Loucy (cell line): ENCODE measurements around the gene TENM4.

Experiments used
- H2AFZ ChIP-seq: fragments of 200-600 bp; sonication (generic); 2 replicates; pipeline ENCODE4 v1.6.0; 2016; ENCODE audit warnings: antibody characterized with exemption, mild to moderate bottlenecking, low read length, moderate library complexity
- H3F3A ChIP-seq: fragments of 200-600 bp; 2 replicates; pipeline ENCODE4 v1.6.0; 2016; ENCODE audit warnings: antibody characterized with exemption, low read depth, mild to moderate bottlenecking
- H3K27me3 ChIP-seq: fragments of 200-600 bp; sonication (generic); 2 replicates; pipeline ENCODE4 v1.6.1; 2014; ENCODE audit warnings: low read length, mild to moderate bottlenecking; ENCODE audit not compliant: insufficient read depth, poor library complexity, severe bottlenecking
- H3K36me3 ChIP-seq: fragments of 200-600 bp; sonication (generic); 2 replicates; pipeline ENCODE4 v1.6.1; 2016; ENCODE audit warnings: low read length; ENCODE audit not compliant: insufficient read depth
- H3K4me1 ChIP-seq: fragments of 200-600 bp; sonication (generic); 2 replicates; pipeline ENCODE4 v1.5.1; 2014; ENCODE audit warnings: low read length, mild to moderate bottlenecking; ENCODE audit not compliant: insufficient read depth, poor library complexity, severe bottlenecking
- H3K4me2 ChIP-seq: fragments of 200-600 bp; sonication (generic); 2 replicates; pipeline ENCODE4 v1.6.0; 2014; ENCODE audit warnings: antibody characterized with exemption, low read length, low read depth, mild to moderate bottlenecking; ENCODE audit not compliant: poor library complexity, severe bottlenecking
- H3K4me3 ChIP-seq: fragments of 200-600 bp; sonication (generic); 2 replicates; pipeline ENCODE4 v1.5.1; 2014; ENCODE audit warnings: low read length, mild to moderate bottlenecking, mixed read lengths; ENCODE audit not compliant: poor library complexity, severe bottlenecking
- H3K79me2 ChIP-seq: fragments of 200-600 bp; sonication (generic); 2 replicates; pipeline ENCODE4 v1.6.1; 2014; ENCODE audit warnings: low read length; ENCODE audit not compliant: insufficient read depth
- H3K9ac ChIP-seq: fragments of 200-600 bp; sonication (generic); 2 replicates; pipeline ENCODE4 v1.6.0; 2014; ENCODE audit warnings: mild to moderate bottlenecking, low read depth, low read length, moderate library complexity; ENCODE audit not compliant: poor library complexity, severe bottlenecking
- H3K9me2 ChIP-seq: fragments of 200-600 bp; sonication (generic); replicated peaks from 2 replicates; pipeline ENCODE4 v1.6.1; 2016; ENCODE audit warnings: low read depth, low read length, mixed read lengths
- H3K9me3 ChIP-seq: fragments of 200-600 bp; sonication (generic); 2 replicates; pipeline ENCODE4 v1.6.1; 2014; ENCODE audit warnings: mild to moderate bottlenecking, antibody characterized with exemption, low read length, low read depth; ENCODE audit not compliant: insufficient read depth
- H4K20me1 ChIP-seq: fragments of 200-600 bp; sonication (generic); 2 replicates; pipeline ENCODE4 v1.6.0; 2014; ENCODE audit warnings: antibody characterized with exemption, low read length, mild to moderate bottlenecking; ENCODE audit not compliant: insufficient read depth, poor library complexity, severe bottlenecking
- EZH2phosphoT487 ChIP-seq: fragments of 200-600 bp; IDR thresholded peaks from 2 replicates; pipeline ENCODE4 v1.6.1; 2018; ENCODE audit warnings: antibody characterized with exemption, mild to moderate bottlenecking, moderate library complexity, borderline replicate concordance
- TF ChIP-seq, protein P1 (sequence below): fragments of 200-600 bp; sonication (generic); conservative IDR thresholded peaks from 2 replicates; pipeline ENCODE4 v1.5.1; 2014; ENCODE audit warnings: mild to moderate bottlenecking, antibody characterized with exemption, low read length

TENM4 gene

DNA sequence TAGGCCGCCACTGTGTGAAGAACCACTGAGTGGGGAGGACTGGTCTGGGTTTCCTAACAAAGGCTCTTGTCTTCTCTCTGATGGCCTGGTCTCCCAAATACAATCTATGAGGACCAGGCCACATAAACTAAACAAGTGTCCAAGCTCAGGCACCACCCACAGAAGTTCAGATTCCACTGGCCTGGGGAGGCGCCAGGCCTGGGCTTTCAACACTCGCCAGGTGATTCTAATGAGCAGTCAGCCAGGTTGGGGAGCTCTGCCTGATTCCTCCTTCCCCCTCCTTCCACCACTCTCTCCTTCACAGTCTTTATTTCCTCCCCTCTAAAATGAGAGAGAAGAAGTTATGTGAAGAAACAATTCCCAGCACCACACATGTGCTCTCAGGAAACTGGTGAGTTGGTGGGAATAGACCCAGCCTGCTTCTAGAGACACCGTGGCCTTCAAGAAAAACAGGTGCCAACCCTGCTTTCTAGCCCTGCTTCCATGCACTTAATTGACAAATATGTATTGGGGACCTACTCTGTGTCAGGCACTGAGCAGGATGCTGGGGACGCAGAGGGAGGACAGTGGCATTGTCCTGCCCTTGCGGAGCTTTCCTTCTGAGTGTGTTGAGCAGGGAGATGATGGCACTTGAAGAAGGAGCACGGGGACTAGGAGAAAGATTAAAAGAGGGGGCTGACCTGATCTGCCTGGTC lies 242.5 kb downstream of the TENM4 start:
- no peaks in the 10 kb centered on the region for H3K9me3 ChIP-seq
- no peak overlapping the region for H2AFZ ChIP-seq
- TF ChIP-seq, protein P1, sequence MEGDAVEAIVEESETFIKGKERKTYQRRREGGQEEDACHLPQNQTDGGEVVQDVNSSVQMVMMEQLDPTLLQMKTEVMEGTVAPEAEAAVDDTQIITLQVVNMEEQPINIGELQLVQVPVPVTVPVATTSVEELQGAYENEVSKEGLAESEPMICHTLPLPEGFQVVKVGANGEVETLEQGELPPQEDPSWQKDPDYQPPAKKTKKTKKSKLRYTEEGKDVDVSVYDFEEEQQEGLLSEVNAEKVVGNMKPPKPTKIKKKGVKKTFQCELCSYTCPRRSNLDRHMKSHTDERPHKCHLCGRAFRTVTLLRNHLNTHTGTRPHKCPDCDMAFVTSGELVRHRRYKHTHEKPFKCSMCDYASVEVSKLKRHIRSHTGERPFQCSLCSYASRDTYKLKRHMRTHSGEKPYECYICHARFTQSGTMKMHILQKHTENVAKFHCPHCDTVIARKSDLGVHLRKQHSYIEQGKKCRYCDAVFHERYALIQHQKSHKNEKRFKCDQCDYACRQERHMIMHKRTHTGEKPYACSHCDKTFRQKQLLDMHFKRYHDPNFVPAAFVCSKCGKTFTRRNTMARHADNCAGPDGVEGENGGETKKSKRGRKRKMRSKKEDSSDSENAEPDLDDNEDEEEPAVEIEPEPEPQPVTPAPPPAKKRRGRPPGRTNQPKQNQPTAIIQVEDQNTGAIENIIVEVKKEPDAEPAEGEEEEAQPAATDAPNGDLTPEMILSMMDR: no peak
- no peak for TF ChIP-seq EZH2phosphoT487
- no peak overlapping the region for H3K4me3 ChIP-seq
- no peak overlapping the region for H3K4me2 ChIP-seq
- H3K27me3 ChIP-seq: no peaks in the 10 kb centered on the region
- no peak overlapping the region for H3K9ac ChIP-seq
- no peaks in the 10 kb centered on the region for H3K79me2 ChIP-seq
- H3K9me2 ChIP-seq: no peaks in the 10 kb centered on the region
- no peaks in the 10 kb centered on the region for H4K20me1 ChIP-seq
- H3K4me1 ChIP-seq: no peaks in the 10 kb centered on the region
- H3F3A ChIP-seq: no peaks in the 10 kb centered on the region
- no peaks in the 10 kb centered on the region for H3K36me3 ChIP-seq

DNA sequence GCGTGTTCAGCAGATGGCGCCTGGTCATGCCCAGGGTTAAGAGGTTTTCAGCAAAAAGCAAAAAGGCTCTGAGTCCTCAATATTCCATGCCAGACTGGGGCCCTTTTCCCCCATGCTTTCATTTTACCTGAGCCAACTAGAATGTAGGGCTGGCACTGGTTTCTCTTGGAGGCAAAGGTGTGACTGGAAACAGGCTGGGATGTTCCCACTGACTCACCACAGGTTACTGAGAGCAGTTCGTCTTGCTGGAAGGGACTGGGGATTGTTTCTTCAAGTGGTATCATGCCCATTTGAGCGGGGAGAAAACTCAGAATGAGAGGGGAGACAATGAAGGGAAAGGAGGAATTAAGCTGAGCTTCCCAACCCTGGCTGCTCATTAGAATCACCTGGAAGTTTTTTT lies 243.9 kb downstream of the TENM4 start:
- H3K4me3 ChIP-seq: no peak overlapping the region
- H2AFZ ChIP-seq: no peak overlapping the region
- H3K9me3 ChIP-seq: no peaks in the 10 kb centered on the region
- no peak overlapping the region for H3K4me2 ChIP-seq
- no peaks in the 10 kb centered on the region for H3K9me2 ChIP-seq
- H3K9ac ChIP-seq: no peak overlapping the region
- no peaks in the 10 kb centered on the region for H3K27me3 ChIP-seq
- no peaks in the 10 kb centered on the region for H3K36me3 ChIP-seq
- no peaks in the 10 kb centered on the region for H3K79me2 ChIP-seq
- no peaks in the 10 kb centered on the region for H3K4me1 ChIP-seq
- no peak for TF ChIP-seq EZH2phosphoT487
- TF ChIP-seq, protein P1: no peak
- no peaks in the 10 kb centered on the region for H3F3A ChIP-seq
- H4K20me1 ChIP-seq: no peaks in the 10 kb centered on the region

DNA sequence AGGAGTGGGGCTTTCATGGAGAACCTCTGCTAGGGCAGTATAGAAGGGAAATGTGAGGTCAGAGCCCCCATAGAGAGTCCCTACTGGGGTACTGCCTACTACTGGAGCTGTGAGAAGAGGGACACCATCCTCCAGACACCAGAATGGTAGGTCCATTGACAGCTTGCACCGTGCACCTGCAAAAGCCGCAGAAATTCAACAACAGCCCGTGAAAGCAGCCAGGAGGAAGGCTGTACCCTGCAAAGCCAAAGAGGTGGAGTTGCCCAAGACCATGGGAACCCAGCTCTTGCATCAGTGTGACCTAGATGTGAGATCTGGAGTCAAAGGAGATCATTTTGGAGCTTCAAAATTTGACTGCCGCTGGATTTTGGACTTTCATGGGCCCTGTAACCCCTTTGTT lies 245.6 kb downstream of the TENM4 start:
- no peaks in the 10 kb centered on the region for H3K79me2 ChIP-seq
- TF ChIP-seq, protein P1: no peak
- TF ChIP-seq EZH2phosphoT487: no peak
- H3K27me3 ChIP-seq: no peaks in the 10 kb centered on the region
- H3K4me1 ChIP-seq: no peaks in the 10 kb centered on the region
- no peaks in the 10 kb centered on the region for H3F3A ChIP-seq
- no peak overlapping the region for H3K4me2 ChIP-seq
- no peaks in the 10 kb centered on the region for H4K20me1 ChIP-seq
- H3K4me3 ChIP-seq: no peak overlapping the region
- H3K9me2 ChIP-seq: no peaks in the 10 kb centered on the region
- H3K9me3 ChIP-seq: no peaks in the 10 kb centered on the region
- no peaks in the 10 kb centered on the region for H3K36me3 ChIP-seq
- no peak overlapping the region for H2AFZ ChIP-seq
- H3K9ac ChIP-seq: no peak overlapping the region
